SHP77 (cell line): ENCODE measurements around the gene LSMEM2.
A peak's percentile ranks its signal among the peaks of the same experiment; 100 is the strongest.
"Not testable (repeated sequence)": the region's sequence is repeated elsewhere in the genome, so short reads cannot be mapped to it uniquely, and the experiment has no call there.

Experiments used
- DNase-seq, 2 experiments: peaks; one replicate each; lab custom pipeline; 2025; lab: John Stamatoyannopoulos, UW

LSMEM2 gene

DNA sequence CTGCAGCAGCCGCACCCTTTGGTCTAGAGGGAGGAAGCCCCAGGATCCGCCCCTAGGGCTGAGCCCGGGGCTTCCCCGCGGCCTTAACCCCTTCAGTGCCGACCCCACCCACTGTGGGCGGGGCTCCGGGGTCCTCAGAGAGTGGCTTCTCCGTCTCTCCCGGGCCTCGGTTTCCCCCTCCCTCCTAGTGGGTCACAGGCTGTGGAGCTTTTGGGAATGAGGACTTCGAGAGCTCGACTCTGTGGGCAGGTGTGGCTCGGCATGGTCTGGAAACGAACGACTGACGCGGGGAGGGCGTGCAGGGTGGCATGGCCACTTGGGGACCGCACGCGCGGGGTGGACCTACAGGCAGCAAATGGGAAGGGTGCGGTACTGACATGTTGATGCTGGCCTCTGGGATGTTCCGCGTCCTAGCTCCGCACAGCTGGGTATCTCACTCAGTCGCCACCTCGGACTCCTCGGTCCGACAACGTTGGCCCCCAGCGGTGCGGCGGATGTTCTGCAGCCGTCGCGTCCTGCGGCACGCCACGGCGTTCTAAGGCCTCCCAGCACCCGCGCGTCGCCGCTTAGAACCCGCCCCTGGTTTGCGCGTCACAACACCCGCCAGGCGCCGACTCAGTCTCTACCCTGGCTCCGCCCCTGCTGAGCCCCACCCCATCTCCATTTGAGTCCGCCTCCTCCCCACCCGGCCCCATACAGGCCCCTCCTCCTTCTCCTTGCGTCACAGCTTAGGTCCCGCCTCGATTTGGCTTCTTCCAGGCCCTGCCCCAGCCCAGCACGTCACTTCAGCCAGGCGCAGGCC is 20.1 kb downstream of the LSMEM2 start, which contains the start of the genes HYAL3 and NAA80:
HYAL3 (minus strand) TSS at position 570 of the 802 bp plus-strand sequence. CDS start 3,803 bp downstream, outside the sequence.
NAA80 (minus strand) TSS at position 570 of the 802 bp plus-strand sequence. CDS start 1,942 bp downstream, outside the sequence.
- peak; percentile 95 to 96 for DNase-seq

DNA sequence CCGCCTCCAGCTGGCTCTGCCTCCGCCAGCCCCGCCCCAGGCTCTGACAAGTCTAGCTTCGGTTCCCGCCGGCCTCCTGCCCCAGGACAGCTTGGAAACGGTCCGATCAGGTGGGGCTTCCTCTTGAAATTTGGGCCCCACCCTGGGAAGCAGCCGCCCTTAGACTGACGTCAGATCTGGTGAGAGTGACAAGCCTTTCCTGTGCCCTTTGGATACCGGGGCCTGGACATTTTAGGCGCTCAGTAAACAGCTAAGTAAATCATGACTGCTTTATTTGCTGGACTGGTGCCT is 20.7 kb downstream of the LSMEM2 start:
- no peak for DNase-seq

DNA sequence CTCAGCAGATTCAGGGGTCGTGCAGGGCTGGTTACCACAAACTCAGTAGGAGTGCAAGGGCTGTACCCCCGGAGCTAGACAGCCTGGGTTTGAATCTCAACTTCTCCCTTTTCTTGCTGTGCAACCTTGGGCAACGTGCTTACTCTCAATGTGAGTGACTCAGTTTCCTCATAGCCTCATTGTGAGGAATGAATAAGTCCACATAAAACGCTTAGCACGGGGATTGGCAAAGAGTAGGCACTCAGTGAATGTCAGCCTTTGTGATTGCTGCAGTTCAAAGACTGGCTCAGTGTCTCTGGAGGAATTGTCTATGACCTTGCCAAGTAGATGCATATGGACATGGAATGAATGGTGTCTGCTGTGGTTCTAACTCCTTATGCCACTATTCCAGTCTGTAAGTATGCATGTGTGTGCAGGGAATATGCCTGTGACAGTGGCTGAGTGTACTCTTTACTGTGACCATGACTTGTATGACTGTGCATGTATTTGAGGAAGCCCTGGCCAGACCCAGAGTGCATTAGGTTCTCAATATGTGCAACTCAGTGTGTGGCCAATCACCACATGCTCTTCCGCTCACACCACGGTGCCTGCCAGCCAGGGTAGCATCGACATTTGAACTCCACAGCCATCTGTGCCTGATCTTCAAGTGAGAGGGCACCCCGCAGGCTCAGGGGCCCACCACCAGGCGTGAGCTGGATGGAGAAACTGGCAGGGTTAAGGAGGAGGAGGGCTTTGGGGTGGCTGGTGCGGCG is 21.2 kb downstream of the LSMEM2 start:
- DNase-seq = peak in 1 of 2 experiments; percentile 7

DNA sequence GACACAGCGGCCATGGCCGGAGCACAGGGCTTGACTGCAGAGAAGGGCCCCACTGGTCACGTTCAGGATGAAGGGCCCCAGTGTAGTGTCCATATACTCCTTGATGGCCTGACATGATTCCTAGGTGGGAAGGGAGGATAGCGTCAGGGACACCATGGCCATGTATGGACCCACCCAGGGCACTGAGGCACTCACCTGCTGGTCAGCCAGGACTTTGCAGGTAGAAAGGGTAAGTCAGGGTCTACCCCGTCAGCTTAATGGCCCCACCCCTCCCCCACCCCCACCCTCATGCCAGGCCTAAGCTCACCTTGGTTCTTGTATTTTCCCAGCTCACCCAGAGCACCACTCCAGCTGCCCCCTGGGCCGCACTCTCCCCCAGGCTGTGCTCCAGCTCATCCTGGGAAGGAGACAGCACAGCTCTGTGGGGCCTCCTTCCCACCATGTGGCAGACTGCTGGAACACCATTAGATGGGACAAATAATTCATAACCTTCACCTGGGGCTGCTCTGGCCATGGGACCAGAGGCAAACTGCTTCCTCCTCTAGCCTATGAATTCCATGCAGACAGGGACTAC is 21.9 kb downstream of the LSMEM2 start:
- no peak for DNase-seq

DNA sequence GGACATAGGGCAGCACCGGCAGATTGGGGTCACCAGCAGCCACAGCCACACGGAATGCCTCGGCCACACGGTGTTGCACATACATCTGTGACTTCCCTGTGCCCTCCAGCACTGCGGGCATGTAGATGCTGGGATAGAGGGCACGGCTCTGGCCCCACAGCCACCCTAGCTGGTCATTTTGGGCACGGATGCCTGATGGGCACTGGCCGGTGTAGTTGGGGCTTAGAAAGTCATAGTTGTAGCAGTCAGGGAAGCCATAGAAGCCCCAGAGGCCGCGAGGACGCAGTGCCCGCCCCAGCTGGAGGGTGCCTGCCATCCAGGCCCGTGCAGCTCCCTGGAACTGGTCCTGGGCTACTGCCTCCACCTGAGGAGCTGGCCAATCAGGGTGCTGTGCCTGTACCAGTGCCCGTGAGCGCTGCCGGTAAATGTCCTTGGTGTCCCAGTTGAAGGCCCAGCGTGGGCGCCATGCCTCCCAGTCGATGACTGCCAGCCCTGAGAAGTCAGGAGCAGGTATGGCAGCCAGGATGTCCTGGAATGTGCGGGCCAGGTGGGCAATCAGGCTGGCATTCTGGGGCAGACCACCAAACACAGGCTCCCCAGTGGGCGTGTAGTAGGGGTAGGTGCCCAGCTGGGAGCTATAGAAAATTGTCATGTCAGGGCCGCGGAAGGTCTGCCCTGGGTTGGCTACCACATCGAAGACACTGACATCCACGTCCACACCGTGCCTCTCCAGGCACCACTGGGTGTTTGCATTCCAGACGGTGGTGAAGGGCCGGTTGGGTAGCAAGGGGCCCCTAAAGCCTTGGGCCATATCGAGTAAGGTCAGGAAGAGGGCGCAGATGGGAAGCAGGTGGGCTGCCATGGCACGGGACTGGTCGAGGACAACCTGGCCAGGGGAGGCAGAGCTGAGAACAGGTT is 23.5 kb downstream of the LSMEM2 start:
- DNase-seq = no peak

DNA sequence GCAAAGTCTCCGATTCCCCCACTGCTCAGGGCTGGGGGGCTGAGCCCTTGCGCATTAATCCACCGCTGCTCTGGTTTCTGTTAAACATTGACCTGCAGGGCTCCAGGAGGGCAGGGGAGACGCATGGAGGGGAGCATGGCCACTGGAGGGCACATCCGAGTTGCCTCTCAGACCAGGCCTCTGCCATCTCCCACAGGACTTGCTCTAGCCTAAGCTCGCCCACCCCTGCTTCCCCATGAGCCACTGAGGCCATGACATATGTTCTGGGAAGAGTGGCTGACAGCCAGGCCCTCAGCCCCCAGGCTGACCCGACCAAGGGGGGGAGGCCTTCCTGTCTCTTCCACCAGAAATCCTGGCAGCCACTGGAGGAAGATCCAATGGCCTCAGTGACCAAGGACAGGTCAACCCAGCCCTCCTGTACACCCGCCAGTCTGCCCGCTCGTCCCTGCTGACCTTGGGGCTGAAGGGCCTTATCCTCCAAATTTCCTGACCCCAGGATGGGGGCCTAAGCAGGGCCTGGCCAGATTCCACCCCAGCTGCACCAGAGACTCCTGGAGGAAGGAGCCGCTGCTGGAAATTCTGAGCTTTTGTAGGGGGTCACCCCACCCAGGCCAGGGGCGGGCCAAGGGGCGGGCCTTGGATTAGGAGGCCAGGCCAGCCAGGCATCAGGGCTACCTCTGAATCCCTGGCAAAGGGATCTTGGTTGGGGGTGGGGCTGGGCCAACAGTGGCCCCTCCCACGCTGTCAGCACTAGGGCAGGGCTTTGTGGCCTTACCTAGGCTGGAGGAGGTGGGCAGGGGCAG is 24.3 kb downstream of the LSMEM2 start, which contains the start of gene HYAL1:
HYAL1 (minus strand) TSS at position 562 of the 803 bp plus-strand sequence. CDS start 618 bp downstream, outside the sequence.
- no peak for DNase-seq

DNA sequence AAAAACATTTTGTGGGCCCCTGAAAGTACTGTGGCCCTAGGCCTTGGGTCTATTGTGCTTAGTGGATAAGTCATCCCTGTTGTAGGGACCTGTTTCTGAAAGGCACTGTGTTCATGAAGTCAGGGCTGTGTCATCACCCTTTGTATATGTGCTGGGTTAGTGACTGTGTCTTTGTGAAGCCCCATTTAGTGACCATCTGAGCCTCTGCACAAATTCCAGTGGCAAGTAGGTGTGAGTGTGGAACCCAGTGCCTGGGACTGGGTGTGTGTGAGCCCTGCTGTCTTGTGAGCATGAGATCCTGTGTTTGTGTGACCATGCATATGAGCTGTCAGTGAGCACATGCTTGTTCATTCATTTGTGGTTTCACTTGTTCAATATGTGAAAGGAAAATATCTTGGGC is 25.7 kb downstream of the LSMEM2 start:
- DNase-seq = no peak

DNA sequence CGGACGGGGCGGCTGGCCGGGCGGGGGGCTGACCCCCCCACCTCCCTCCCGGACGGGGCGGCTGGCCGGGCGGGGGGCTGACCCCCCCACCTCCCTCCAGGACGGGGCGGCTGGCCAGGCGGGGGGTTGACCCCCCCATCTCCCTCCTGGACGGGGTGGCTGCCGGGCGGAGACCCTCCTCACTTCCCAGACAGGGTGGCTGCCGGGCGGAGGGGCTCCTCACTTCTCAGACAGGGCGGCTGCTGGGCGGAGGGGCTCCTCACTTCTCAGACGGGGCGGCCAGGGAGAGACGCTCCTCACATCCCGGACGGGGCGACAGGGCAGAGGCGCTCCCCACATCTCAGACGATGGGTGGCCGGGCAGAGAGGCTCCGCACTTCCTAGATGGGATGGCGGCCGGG is 33.2 kb downstream of the LSMEM2 start:
- not testable (repeated sequence) for DNase-seq

DNA sequence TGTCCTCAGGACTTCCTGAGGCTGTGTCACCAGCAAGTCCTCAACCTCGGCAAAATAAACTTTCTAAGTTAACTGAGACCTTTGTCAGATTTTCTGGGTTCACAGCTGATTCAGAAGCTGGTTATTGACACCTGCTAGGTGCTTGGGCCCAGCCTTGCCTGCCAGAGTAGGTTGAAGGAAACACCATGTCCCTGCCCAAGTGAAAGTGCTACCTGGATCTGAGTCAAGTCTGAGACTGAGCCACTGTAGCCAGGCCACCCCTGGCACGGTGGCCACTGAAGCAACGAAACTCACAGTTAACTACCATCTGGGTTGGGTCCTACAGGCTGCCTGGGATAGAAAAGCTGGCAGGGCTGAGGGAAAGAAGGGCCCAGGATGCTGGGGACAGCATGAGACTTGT is 35.5 kb downstream of the LSMEM2 start:
- no peak for DNase-seq

DNA sequence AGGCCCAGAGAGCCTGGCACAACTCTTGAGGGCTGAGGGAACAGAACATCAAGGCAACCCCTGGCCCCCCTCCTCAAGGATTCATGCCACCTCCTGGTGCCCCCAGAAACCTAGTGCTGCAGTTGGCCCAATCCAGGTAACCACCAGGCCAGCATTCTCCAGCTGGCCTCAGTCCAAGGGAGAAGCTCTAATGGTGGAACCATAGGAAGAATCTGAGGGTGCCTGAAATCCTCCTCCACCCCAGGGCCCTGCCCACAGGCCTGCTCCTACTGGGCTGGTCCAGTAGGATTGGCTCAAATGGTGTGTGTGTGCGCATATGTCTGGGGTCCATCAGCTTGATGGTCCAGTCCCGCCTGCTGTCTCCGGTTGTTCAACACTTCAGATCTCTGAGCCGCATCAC is 35.9 kb downstream of the LSMEM2 start:
- no peak for DNase-seq

DNA sequence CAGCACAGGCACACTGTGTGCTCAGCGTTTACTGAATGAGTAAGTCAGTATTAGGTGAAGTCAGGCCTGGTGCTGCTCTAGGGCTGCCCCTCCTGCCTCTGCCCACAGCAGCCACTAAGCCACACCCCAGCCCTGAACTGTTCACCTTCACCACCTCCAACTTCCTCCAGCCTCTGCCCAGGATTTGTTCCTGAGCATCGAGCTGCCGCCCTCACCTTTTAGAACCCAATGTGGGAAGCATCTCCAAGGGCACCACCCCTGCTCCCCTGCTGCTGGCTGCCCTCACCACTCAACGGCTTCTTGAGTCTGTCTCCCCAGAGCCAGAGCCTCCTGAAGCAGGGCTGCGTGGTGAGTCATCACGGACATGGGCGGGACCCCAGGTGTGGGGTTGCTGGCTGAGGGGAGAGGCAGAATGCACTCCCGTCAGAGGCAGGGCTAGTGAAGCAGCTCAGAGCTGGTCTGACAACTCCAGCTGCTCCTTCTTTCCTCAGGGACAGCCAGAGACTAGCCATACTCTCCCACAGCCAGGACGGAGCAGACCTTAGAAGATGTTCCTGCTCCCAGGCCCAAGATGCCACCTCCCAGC is 37.9 kb downstream of the LSMEM2 start:
- no peak for DNase-seq

DNA sequence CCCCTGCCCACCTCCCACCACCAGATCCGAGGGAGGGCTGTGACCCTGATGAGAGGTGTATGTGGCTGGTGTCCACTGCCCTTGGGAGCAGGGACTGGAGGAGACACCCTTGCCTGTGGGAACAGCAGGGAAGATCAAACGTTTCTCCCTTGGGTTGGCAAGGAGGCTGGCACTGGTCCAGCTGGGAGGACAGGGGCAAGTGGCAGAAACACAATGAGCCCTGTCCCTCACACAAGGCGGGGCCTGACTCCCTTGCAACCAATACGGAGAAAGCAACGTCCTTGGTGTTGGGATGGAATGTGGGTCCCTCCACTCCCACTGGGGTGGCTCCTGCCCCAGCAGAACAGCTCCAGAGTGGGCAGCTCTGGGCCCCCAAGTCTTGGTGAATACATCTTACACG is 38.4 kb downstream of the LSMEM2 start:
- DNase-seq = no peak

DNA sequence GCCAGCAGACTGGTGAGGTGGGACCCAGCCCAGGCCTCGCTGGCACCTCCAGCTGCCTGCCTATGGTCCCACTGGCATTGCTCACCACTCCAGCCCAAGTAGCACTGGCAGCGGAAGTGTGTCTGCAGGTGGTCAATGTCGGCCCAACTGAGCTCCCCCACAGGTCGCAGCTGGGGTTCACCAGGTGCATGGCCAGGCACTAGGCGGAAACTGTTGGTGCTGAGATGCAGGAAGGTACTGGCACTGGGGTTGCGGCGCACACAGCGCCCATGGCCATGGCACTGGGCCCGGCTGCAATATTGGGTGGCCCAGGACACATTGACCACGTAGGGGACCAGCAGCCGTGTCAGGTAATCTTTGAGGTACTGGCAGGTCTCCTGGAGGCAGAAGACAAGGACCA is 39.3 kb downstream of the LSMEM2 start:
- no peak for DNase-seq

DNA sequence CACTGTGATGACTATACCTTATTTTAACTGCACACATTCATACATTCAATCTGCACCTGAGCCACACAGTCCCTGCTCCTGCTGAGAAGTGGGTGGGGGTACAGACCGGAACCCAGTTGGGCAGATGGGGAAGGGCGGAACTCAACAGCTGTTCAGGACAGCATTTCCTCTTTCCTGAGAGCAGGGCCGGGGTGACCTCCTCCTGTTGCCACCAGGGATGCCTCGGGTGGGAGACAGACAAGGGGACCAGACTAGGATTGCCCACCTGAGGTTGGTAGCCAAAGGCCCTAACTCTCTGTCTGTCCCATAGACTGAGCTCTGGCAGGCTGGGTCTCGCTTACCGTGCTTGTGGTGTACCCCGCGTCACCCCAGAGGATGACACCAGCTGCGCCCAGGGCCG is 39.7 kb downstream of the LSMEM2 start:
- no peak for DNase-seq

DNA sequence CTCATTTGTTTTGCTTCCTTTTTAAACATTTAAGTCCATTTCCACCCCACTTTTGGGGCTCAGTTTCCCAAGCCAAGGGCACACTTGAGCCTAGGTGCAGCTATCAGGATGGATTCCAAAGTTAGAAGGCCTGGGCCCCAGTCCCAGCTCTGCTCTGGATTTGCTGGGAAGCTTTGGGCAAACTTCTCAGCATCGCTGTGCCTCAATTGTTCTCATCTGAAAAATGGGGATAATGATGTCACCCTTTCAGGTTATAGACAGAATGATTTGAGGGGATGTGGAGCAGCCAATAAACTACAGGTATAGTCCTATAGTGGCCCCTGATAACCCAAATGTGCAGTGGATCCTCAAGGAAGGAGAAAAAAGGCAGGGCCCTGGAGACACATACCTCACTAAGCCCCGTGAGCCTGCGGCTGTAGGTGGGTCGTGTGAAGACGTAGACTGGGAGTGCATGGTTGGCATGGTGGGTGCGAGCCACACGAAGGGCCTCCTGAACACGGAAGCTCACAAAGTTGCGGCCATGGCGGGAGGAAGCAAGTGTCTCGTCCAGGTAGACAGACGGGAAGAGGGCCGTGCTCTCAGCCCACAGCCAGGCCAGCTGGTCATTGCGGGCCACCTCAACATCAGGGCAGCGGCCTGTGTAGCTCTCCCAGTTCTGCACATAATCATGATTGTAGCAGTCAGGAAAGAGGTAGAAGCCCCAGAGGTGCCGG is 40.5 kb downstream of the LSMEM2 start:
- DNase-seq = no peak

DNA sequence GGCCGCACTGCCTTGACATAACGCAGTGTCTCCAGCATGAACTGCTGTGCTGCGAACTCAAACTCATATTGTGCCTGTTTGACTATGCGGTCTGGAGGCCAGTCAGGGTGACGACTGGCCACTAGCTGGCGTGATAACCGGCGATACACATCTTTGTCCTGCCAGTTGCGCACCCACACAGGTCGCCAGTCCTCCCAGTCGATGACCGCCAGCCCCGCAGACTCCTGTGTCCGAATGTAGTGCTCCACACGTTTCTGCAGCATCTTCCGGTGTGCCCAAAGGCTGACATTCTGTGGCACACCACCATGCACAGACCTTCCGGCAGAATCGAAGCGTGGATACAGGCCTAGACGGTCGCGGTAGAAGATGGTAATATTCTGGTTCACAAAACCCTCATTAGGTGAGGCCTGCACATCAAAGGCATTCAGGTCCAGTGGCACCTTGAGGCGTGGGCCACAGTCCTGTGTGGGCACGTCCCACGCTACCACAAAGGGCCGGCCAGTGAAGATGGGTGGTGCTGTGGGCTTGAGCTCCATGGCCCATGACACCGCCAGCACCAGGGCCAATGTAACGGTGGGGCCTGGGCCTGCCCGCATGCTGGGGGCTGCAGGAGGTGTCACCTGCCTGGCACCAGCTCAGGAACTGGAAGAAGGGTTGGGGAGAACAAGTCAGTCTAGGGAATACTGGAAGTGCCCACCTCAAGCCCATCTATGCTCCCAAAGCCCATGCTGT is 41.2 kb downstream of the LSMEM2 start:
- DNase-seq = no peak

DNA sequence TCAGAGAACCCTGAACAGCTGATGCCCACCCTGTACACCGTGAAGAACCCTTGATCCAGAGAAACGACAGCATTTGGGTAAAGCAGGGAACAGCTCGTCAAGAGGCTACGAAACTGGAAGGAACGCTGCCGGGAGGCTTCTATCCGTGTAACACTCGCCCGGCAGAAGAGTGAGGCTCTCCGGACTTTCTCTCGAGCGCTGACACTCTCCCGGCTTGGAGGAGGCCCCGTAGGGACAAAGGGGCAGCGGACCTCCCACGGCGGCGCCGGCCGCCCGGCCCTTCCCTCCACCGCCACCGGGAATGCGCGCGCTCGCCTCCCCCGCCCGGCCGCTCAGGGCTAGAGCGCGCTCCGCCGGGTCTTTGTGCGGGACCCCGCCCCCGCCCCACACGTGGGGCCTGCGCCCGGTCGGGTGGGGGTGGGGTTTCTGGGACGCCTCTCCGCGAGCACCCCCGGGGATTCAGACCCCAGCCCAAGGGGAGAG is 42.0 kb downstream of the LSMEM2 start:
- peak; percentile 62 to 72 for DNase-seq

DNA sequence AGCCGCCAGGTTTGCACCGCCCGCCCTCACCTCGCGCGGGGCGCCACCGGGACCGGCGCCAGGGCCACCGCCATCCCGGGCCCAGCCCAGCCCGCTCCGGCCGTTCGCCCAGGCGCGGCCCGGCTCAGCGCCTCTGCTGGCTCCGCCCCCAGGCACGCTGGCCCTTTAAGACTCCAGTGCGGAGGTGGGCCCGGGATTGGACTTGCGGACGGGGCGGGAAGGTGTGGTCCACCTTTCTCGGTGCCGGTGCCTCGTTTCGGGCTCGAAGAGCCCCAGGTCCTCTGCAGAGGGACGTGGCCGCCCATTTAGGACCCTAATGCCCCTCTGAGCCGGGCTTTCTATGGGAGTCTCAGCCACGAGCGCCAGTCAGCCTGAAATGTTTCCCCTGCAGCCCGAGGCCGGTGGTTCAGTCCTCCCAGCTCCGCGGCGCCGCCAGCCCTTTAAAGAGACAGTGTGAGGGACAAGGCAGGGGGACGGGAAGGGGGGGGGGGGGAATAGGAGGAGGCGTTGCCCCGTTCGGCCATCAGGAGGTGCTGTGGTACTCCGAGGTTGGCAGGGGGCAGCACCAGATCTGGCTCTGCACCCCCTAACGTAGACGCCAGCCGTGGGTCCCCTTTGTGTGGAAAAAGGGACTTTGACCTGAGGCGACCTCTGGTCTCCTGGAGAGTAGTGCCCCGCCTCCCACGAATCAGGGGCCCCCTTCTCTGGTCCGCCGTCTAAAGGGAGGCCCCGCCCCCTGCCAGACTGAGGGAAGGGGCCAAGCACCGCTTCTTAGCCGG is 42.6 kb downstream of the LSMEM2 start:
- DNase-seq = peak; percentile 79 to 88
